Activated CD4-positive, alpha-beta T cell treated with anti-CD3 and anti-CD28 coated beads for 1 hour (primary cell): ENCODE results near the gene PRKCQ.

ENCODE experiments used
- DNase-seq: peaks from one replicate; pipeline ENCODE4 v3.0.0-alpha.2; 2020

Gene PRKCQ

GRCh38 chr10:6564367-6564766 is 15.7 kb downstream of the PRKCQ start:
- no peak for DNase-seq

GRCh38 chr10:6563731-6564130 is 16.3 kb downstream of the PRKCQ start:
- no peak for DNase-seq

DNA sequence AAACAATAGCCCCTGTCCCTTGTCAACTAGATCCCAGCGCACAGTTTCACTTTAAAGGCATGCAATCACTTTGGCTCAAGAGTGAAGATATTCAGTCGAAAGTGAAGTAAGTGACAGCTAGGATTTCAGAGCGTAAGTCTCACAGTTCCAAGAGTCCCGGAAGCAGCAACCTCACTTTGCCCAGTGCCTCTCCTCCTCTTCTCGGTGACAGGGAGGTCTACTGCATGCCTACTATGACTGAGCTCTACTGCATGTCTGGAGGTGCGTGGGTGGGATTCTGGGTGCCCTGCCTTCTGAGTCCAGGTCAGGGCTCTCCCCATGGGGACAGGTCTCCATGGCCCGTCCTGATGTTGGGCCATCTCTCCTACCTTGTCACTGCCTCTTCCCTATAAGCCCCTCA is 17.0 kb downstream of the PRKCQ start:
- no peak for DNase-seq

- no peak for DNase-seq
Measured at GRCh38 chr10:6562221-6562620, 17.9 kb downstream of the PRKCQ start.

- no peak for DNase-seq
Measured at GRCh38 chr10:6561552-6561951, 18.5 kb downstream of the PRKCQ start.

DNA sequence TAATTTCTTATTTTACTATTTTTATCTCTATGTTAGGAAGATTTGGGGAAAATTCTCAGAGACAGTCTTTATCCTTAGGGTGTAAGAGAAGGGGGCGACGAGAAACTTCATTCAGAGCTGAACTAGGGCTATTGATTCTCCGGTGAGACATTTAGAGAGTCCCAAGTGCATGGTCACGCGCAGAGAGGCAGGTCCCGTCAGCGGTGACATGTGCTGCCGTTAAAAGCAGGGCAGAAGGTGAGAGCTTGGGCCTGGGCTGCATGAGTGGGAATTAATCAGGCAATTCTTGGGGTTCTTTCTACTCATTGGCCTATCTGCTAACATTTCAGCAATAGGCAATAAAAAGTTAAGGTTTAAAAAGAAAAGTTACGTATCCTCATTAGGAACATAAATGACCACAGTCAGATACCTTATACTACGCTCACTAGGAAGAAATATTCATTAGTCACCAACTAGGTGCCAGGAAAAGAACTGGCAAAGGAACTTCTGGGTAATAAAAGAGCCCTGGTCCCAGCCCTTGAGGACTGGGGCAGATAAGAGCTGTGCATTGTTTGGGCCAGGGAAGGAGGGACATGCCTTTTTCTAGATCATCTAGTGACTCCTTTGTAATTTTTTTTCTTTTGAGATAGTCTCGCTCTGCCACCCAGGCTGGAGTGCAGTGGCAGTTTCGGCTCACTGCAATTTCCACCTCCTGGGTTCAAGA is 21.2 kb downstream of the PRKCQ start:
- no peak for DNase-seq

DNA sequence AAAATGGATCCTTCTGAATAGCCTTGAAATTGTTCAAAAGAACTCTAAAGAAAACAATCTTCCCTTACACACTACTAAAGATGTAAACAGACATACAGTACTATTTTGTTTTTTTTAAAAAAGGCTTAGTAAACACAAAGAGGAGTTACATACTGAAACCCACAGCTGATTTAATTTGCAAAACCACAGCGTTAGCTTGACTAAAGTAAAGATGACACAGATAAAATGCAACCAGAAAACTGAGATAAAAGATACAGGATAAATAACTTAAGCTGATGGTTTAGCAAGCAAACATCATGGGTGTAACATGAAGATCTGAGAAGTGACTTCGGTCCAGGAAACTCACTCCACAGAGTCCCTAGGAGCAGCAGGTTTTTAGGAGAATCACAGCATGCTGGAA is 21.8 kb downstream of the PRKCQ start:
- DNase-seq: no peak

GRCh38 chr10:6553937-6554336 is 26.1 kb downstream of the PRKCQ start:
- DNase-seq: no peak

- DNase-seq: peak; percentile 11
Measured at GRCh38 chr10:6543431-6544005, 36.6 kb downstream of the PRKCQ start.

- DNase-seq: peak; percentile 25
Measured at GRCh38 chr10:6542999-6543430, 37.1 kb downstream of the PRKCQ start.

DNA sequence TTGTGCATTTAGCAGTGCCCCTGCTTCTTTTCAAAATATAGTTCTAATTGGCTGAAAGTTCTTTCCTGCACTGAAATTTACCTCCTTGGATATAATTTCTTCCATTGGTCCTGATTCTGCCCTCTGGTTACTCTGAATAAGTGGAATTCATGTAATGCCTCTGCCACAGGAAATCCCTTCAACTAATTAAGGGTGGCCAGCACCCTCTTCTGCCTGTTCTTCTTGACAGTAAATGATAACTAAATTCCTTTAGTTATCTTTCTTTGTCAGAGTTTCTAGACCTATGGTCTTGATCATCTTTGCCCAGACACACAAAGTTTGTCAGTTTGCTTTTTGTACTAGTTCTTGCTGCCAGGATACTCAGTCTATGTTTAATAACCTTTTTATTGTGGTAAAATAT is 40.2 kb downstream of the PRKCQ start:
- DNase-seq: no peak

DNA sequence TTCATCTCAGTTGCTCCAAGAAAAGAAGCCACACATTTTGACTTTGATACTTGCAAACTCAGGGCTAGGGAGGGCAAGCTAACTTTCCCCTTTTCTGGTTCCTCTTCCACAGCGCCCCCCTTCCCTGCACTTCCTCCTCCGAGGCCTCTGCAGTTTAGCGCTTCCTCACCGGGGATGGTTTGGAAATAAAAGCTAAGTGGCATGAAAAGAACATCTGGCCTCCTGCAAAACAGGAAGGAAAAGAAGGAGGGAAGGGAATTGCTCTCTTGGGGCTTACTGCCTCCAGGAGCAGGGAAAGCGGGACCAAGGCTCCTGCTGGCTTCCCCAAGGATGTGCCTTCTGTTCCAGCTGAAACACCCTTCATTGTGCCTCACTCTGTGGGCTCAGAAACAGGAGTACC is 42.3 kb downstream of the PRKCQ start:
- DNase-seq: no peak

GRCh38 chr10:6536102-6536501 is 44.0 kb downstream of the PRKCQ start:
- no peak for DNase-seq

DNA sequence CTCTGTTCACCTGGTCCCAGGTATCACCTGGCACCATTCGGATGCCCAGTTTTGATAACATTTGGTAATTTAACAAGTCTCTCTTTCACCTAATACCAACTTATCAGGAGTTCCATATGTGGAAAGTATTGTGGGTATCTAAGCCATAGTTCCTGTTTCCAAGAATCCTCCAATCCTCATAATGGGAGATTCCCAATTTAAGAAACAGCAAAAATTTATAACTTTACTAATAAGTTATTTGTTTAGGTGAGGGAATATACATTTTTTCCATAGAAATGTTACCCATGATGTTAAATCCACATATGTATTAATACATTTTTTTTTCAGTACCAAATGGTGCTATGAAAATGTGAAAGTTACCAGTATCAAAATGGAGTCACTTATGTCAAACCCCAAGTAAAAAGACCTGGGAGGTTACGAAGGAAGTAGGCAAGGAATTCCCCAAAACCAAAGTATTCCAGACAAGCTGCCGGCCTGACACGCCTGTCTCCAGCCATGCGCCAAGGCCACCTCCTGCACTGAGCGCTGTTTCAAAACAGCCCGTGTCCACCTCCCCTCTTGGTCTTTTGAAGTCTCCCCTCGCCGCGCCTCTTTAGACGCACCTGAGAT is 44.8 kb downstream of the PRKCQ start:
- DNase-seq: no peak

- no peak for DNase-seq
Measured at GRCh38 chr10:6532321-6532720, 47.8 kb downstream of the PRKCQ start.

DNA sequence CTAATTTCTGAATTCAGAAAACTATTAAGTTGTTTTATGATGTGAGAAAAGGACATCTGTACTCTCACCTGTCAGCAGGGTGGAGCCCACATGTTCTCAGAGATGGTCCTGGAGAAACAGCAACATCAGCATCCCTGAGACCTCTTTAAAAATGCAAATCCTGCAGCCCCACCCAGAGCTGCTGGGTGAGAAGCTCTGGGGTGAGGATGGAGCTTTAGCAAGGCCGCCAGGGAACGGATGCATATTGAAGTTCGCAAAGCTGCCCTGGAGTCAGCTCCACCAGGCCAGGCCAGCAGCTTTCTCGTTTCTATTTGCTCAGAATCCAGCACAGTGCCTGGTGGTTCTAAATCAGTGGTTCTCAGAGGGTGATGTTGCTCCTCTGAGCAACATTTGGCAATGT is 49.1 kb downstream of the PRKCQ start:
- DNase-seq: no peak

- DNase-seq: peak; percentile 58
Measured at GRCh38 chr10:6530211-6530840, 49.8 kb downstream of the PRKCQ start.

GRCh38 chr10:6528198-6528950 is 51.7 kb downstream of the PRKCQ start:
- no peak for DNase-seq

DNA sequence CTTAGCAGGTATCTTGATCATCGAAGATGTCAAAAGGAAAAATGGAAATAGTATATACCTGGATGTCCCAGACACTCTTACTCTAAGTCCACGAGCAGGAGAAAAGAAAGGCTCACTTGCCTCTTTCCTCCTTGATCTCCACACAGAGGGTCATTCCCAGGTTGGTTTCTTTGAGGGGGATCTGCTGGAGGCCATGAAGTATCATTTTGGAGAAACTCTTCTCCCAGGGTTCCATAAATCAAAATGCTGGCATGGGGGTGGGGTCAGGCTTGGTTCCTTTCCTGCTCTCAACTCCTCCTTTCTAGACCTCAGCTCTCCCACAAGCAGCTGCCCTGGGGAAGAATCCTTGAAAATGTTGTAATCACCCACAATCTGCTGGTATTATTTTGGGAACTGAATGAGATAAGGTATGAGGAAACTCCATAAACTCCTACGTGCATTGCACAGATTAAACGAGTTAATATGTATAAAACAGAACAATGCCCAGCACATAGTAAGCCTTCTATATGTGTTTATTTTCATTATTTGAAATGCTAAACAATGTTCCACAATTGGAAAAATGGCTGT is 54.4 kb downstream of the PRKCQ start:
- DNase-seq: no peak

GRCh38 chr10:6522230-6522629 is 57.8 kb downstream of the PRKCQ start:
- DNase-seq: no peak

- no peak for DNase-seq
Measured at GRCh38 chr10:6520138-6520537, 59.9 kb downstream of the PRKCQ start.

DNA sequence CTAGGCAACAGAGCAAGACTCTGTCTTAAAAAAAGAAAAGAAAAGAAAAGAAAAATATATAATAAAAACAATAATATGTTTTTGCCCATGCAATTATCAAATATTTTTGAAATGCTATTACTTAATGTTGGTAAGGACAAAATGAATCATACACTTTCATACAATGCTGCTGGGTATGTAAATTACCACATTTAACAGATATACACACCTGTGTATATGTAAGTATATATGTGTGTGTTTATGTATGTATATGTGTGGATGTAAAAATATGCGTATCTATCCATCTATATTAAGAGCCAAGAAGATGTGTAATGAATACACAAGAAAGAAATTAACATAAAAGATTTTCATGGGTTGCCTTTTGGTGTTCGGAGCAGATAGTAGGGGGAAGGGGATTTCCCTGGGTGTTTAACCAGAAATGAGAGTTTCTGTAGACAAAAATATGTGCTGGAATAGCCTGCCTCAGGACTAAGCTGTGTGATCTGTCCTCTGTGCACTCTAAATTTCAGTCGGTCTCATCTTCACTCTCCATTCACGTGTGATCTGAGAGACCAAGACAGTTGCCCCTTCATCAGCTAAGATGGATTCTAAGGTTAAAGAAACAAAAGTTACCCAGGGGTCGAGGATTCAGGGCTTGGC is 61.2 kb downstream of the PRKCQ start:
- no peak for DNase-seq

DNA sequence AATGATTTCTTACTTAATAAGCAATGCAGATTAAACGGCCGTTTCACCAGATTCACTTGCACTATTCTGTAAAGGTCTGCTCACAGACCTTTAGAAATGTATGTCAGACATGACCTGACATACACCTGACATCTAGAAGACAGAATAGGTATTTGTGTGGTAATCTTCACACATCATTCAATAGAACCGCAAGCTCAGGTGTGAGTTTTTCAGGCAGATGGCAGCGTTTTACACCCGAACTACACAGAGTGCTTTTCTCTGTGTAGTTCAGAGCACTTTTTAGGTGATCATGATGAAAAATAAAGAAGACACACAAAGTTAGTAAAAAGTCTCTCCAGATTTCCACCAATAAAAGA is 63.2 kb downstream of the PRKCQ start:
- DNase-seq: no peak
